Stimulated activated CD4-positive, alpha-beta T cell treated with anti-CD3 and anti-CD28 coated beads, Interleukin-4, amount 100 ng/mL, for 24 hours (primary cell): ENCODE data around the gene ACAP1.
A peak's percentile ranks its signal among the peaks of the same experiment; 100 is the strongest.
"Not testable (repeated sequence)": the region's sequence is repeated elsewhere in the genome, so short reads cannot be mapped to it uniquely, and the experiment has no call there.

Experiments
- DNase-seq: peaks from one replicate; pipeline ENCODE4 v3.0.0-alpha.2; 2020

Gene ACAP1

GRCh38 chr17:7355573-7355972, 19.2 kb downstream of the ACAP1 start:
- no peak for DNase-seq

- peak; percentile 86 for DNase-seq
Observed at GRCh38 chr17:7356072-7356549, 19.8 kb downstream of the ACAP1 start.

- no peak for DNase-seq
Observed at GRCh38 chr17:7356756-7357155, 20.4 kb downstream of the ACAP1 start.

DNA sequence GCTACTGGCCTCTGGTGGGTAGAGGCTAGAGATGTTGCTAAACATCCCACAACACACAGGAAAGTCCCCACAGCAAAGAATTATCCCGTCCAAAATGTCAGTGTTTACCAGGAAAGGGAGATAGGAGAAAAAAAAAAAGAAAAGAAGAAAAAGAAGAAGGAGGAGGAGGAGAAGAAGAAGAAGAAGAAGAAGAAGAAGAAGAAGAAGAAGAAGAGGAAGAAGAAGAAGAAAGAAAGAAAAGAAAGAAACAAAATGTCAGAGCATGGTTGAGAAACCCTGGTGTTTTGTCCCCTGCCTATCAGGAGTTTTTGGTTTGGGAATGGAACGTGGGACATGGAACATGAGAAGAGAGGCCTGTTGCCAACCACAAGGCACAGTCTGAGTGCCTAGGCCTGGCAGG, 21.1 kb downstream of the ACAP1 start:
- no peak for DNase-seq

DNA sequence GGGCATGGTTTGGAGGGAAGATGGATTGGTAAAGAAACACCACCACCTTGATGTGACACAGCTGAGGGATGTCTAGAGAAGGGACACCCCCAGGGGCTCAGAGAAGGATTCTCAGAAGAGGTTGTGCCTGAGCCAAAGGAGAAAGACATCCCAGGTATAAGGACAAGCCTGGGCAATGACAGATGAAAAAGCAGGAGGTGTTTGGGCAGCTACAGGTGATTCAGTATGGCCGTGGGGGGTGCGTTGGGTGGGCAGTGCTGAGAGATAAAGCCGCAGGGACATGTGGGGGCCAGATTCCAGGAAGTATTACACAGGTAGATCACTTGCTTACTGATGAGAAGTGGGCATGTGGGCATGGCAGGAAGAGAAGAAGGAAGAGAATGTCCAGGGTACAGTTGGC, 25.6 kb downstream of the ACAP1 start:
- no peak for DNase-seq

DNA sequence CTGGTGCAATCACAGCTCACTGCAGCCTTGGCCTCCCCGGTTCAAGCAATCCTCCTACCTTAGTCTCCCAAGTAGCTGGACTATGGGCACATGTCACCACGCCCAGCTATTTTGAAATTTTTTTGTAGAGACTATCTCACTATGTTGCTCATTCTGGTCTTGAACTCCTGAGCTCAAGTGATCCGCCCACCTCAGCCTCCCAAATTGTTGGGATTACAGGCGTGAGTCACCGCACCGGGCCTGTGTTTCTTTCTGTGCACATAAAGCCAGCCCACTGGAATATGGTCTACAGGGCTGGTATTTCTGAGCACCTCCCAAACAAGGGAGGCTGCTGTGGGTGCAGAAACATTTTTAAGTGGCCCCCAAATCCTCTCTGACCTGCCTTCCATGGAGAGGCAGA, 27.0 kb downstream of the ACAP1 start:
- DNase-seq: no peak

DNA sequence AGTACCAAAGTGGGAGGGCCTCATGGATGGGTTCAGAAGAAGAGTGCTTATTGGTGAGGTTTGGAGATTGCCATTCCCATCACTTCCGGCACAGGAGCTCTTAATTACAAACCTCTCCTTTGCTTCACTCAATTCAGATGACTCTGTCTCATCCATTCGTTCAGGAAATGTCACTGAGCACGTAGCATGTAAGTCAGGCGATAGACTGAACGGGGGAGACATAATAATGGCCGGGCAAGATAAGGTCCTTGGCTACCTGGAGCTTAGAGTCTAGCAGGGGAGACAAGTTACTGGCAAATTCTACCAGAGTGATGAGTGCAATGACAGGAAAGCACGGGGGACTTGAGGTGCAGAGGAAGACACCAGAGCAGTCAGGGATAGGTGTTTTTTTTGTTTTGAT, 29.6 kb downstream of the ACAP1 start:
- DNase-seq: not testable (repeated sequence)

- DNase-seq: no peak
Observed at GRCh38 chr17:7367083-7367482, 30.8 kb downstream of the ACAP1 start.

DNA sequence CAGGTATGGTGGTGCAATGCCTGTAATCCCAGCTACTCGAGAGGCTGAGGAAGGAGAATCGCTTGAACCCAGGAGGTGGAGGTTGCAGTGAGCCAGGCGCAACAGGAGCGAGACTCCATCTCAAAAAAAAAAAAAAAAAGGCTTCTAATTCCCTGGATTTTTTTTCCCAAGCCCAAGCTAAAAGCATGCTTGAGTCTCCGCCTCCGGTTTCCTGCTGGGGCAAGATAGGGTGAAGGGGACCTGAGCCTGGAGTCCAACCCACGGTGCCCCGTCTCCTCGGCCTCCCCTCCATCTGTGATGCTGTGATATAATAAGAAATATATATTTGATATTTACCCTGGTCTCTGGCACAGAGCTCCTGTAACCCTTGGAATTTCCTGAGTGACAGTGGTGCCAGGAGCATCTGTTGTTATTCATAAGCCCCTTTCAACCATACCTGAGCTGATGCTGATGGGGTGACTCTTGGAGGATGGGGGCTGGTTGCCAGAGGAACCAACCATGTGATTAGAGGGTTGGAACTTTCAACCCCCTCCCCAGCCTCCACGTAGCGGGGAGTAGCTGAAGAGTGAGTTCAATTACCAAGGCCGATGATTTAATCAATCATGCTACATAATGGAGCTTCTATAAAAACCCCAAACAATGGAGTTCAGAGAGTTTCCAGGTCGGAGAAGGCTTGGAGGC, 31.7 kb downstream of the ACAP1 start:
- no peak for DNase-seq

- DNase-seq: not testable (repeated sequence)
Observed at GRCh38 chr17:7368599-7368994, 32.3 kb downstream of the ACAP1 start.

GRCh38 chr17:7369825-7370224, 33.5 kb downstream of the ACAP1 start:
- no peak for DNase-seq

GRCh38 chr17:7370853-7371252, 34.5 kb downstream of the ACAP1 start:
- no peak for DNase-seq

DNA sequence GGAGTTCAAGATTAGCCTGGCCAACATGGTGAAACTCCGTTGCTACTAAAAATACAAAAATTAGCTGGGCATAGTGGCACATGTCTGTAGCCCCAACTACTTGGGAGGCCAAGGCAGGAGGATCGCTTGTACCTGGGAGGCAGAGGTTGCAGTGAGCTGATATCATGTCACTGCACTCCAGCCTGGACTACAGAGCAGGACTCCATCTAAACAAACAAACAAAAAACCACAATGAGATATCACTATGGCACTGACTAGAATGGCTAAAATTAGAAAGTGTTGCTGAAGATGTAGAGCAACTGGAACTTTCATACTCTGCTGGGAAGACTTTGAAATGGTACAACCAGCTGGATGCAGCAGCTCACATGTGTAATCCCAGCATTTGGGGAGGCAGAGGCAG, 38.0 kb downstream of the ACAP1 start:
- no peak for DNase-seq

- DNase-seq: no peak
Observed at GRCh38 chr17:7379134-7379533, 42.8 kb downstream of the ACAP1 start.

- DNase-seq: no peak
Observed at GRCh38 chr17:7380321-7380720, 44.0 kb downstream of the ACAP1 start.

DNA sequence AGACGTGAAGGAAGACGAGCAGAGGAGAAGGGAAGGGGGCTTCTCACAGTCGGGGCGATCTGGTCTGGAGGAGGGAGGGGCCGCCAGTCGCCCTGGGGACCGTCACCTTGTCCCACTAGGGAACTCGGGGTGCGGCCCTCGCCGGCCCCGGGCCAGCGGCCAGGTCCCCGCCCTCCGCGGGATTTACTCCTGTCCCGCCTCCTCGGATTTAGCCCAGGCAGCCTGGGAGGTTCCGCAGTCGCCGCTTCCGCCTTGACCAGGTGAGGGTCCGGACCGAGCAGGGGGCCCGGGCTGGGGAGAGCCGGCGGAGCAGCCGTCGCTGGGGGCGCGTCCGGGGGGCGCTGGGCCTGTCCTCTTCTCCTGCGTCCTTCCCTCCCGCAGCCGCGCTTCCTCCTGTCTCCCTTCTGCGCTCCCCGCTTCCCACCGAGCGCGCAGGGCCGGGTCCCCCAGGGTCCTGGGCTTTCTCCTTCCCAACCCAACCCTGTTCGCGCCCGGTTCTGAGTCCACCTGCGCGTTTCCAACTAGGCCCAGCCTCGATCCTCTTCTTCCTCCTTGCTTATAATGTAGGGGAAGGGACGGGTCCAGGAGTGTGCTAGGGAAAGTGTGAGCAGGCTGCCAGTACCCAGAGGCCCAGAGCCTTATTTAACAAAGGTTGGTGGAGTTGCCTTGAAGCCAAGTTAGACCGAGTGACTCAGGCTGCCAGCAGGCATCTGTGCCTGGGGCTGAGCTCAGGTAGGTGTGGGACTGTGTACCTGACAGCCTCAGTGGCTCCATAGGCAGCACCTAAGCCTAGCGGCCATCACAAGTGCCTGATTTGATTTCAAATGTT, 44.7 kb downstream of the ACAP1 start, which contains the start of gene TNK1:
Gene TNK1 (plus strand): TSS at position 235 of the 829 bp plus-strand sequence. CDS start 1,838 bp downstream, outside the sequence.
- DNase-seq: no peak

- DNase-seq: no peak
Observed at GRCh38 chr17:7382901-7383300, 46.6 kb downstream of the ACAP1 start.

- DNase-seq: no peak
Observed at GRCh38 chr17:7383371-7383741, 47.0 kb downstream of the ACAP1 start.

- DNase-seq: peak; percentile 76
Observed at GRCh38 chr17:7383742-7384488, 47.6 kb downstream of the ACAP1 start.

- DNase-seq: no peak
Observed at GRCh38 chr17:7384489-7385081, 48.3 kb downstream of the ACAP1 start.

GRCh38 chr17:7388856-7389255, 52.5 kb downstream of the ACAP1 start:
- DNase-seq: no peak

GRCh38 chr17:7389924-7390910, 53.9 kb downstream of the ACAP1 start:
- DNase-seq: no peak
